ENCODE measurements around the gene JMJD1C.

GRCh38 chr10:63384675-63385074, 81.1 kb downstream of the JMJD1C start:
- TF ChIP-seq, protein P1, sequence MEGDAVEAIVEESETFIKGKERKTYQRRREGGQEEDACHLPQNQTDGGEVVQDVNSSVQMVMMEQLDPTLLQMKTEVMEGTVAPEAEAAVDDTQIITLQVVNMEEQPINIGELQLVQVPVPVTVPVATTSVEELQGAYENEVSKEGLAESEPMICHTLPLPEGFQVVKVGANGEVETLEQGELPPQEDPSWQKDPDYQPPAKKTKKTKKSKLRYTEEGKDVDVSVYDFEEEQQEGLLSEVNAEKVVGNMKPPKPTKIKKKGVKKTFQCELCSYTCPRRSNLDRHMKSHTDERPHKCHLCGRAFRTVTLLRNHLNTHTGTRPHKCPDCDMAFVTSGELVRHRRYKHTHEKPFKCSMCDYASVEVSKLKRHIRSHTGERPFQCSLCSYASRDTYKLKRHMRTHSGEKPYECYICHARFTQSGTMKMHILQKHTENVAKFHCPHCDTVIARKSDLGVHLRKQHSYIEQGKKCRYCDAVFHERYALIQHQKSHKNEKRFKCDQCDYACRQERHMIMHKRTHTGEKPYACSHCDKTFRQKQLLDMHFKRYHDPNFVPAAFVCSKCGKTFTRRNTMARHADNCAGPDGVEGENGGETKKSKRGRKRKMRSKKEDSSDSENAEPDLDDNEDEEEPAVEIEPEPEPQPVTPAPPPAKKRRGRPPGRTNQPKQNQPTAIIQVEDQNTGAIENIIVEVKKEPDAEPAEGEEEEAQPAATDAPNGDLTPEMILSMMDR (IDR thresholded peaks at IDR 0.05), result no peak
- no peak for TF ChIP-seq CEBPB (IDR thresholded peaks at IDR 0.05)
